Esophagus squamous epithelium (tissue), 5 donors: ENCODE results near the gene THOC6. TPM values are rescaled to one million over a fixed set of nuclear protein-coding genes. Genes with fewer than 3 reads are reported as not detected.

Source experiments
- DNase-seq: peaks from one replicate; lab custom pipeline; 2025; lab: John Stamatoyannopoulos, UW
- H3K27ac ChIP-seq, 4 donors: fragments of 200-600 bp; sonication (generic); one replicate each; pipeline ENCODE4 v1.5.1; 2016 to 2019; ENCODE audit warnings: mild to moderate bottlenecking in 1 of 4
- H3K27me3 ChIP-seq, 4 donors: fragments of 200-600 bp; sonication (generic); 1 replicate in 3 of 4; 2 replicates in 1 of 4; pipeline versions ENCODE4 v1.5.1 to v1.6.0; 2017 to 2021; ENCODE audit warnings: antibody characterized with exemption in 1 of 4
- H3K36me3 ChIP-seq, 3 donors: fragments of 200-600 bp; sonication (generic); one replicate each; pipeline ENCODE4 v1.5.1; 2016 to 2019
- H3K4me1 ChIP-seq, 3 donors: fragments of 200-600 bp; sonication (generic); one replicate each; pipeline ENCODE4 v1.5.1; 2017 to 2019
- H3K4me3 ChIP-seq, 4 donors: fragments of 200-600 bp; sonication (generic); 1 replicate in 3 of 4; 2 replicates in 1 of 4; pipeline ENCODE4 v1.5.1; 2016 to 2019; ENCODE audit warnings: mild to moderate bottlenecking in 2 of 4, moderate library complexity in 1 of 4
- H3K9me3 ChIP-seq, 3 donors: fragments of 200-600 bp; sonication (generic); one replicate each; pipeline ENCODE4 v1.5.1; 2016 to 2019
- CTCF ChIP-seq, 6 experiments: fragments of 450-650 bp in 4 of 6; fragments of 200-600 bp in 2 of 6; sonication (generic) in 2 of 6; IDR thresholded peaks; one replicate each; pipeline ENCODE4 v1.5.1; 2016 to 2019; ENCODE audit warnings: antibody characterized with exemption in 6 of 6, mild to moderate bottlenecking in 4 of 6, moderate library complexity in 4 of 6
- POLR2A ChIP-seq, 4 donors: fragments of 450-650 bp; IDR thresholded peaks; one replicate each; pipeline ENCODE4 v1.6.1; 2017; ENCODE audit warnings: antibody characterized with exemption in 4 of 4, mild to moderate bottlenecking in 4 of 4, moderate library complexity in 3 of 4
- WGBS, 2 donors: methylation state at CpG; one replicate each; pipeline ENCODE4 v1.1.5; 2018; 5-methylcytosine and 5-hydroxymethylcytosine counted together
- intact Hi-C: fragments of 100-400 bp; cut with DNase I; formaldehyde crosslinking; loops from one replicate; pipeline ENCODE4 v1.15.0; 2022
- total RNA-seq, 4 donors: library from RNA; depleted of rRNA; stranded (reverse); fragments of >200 nt; gene quantifications; one replicate each; pipeline ENCODE4 v1.1.0, GENCODE V29; 2016
- donor health status: DM: yes; HTN: yes; CAD: no.

Gene THOC6
- total RNA-seq, 4 donors from 2014 or later, result 17.4 to 27.9 (median 25.8) TPM

DNA sequence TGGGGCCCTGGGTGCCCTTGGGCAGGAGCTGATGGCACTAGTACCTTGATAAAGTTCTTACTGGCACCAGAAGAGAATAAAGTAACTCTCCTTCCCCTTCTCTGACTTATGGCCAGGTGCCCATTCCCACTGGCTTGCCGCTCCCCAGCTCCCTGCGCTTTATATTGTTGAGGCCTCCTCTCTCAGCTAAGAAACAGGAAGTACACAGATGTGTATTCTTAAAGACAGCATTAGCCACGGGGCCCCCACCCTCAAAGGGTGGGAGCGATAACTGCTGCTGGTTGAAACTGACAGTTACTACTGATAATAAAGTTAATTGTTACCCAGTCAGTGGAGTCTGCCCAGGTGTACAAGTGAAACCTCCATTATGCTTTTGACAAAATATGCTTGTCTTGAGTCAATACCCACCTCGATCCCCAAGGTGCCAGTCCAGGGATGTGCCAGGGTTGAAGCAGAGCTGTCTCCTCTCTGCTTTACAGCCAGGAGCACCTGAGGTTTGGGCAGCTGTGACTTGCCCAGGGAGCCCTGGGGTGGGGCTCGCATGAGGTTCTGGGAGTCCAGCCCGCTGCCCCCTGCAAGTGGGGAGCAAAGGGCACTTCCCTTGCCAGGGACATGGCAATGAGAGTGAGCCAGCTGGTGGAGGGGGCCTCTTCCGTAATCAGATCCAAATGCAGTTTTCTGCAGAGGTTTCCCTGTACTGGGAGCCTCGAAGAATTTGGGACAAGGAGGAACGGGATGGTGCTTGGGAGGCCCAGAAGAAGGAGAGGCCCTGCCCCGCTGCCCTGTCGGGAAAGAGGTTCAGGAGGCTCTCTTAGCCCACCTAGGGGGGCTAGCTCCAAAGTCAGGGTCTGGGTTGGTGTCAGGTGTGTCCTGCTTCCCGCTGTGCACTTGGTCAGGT, 16.5 kb upstream of the THOC6 start:
- Histone ChIP-seq H3K36me3 (no peaks in the 10 kb centered on the region), H3K27me3 (peaks cover 5 to 77% (median 9%) of the 10 kb centered on the region in 4 donors), H3K4me3 (no peak overlapping the region), H3K9me3 (no peaks in the 10 kb centered on the region), H3K4me1 (peaks cover 0 to 40% (median 13%) of the 10 kb centered on the region in 3 donors), H3K27ac (no peak overlapping the region)
- no peak for DNase-seq
- intact Hi-C loops, result no loop called here
- TF ChIP-seq POLR2A (IDR thresholded peaks at IDR 0.05) (no peak), CTCF (IDR thresholded peaks at IDR 0.05) (no peak)
- 57 to 74% methylated on average over 8 to 9 of the region's 13 CpGs for WGBS, 2 donors

DNA sequence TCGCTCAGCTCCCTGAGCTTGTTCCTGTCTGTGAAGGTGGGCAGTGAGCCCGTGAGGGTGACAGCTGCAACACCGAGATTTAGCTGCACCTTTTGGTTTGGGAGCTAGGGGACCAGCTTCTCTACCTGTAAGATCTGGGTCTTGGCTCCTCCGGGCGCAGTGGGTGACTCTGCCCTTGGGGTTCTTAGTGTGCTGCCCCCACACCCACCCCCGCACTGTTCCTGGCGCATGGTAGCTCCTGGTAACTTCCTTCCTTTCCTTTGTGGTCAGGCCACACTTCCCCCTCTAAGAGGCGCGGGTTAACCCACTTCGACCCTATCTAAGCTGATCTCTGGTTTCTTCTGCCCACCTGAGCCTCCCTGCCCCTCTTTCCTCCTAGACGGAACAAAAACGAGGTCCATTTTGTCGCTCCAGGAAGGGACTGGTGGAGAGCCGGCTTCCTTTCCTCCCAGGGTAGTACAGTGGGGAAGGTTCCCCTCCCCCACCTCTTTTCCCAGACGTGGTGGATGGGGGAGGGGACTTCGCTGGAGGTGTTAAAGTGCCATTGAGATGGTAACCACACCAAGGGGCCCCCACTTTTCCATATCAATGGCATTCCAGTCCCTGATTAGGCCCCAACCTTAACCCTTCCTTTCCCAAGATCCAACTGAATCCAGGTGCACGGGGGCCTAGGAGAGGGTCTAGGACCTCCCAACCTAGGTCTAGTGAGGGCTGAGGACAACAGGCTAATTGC, 15.7 kb upstream of the THOC6 start:
- H3K9me3 ChIP-seq, result no peaks in the 10 kb centered on the region
- 32 to 46% methylated on average over 8 to 10 of the region's 17 CpGs for WGBS, 2 donors
- no peak overlapping the region for H3K27ac ChIP-seq
- intact Hi-C loops, result no loop called here
- H3K27me3 ChIP-seq, result peaks cover 8 to 85% (median 15%) of the 10 kb centered on the region in 4 donors
- H3K4me1 ChIP-seq, result peaks cover 0 to 48% (median 13%) of the 10 kb centered on the region in 3 donors
- no peak overlapping the region for H3K4me3 ChIP-seq
- DNase-seq, result no peak
- H3K36me3 ChIP-seq, result no peaks in the 10 kb centered on the region
- TF ChIP-seq CTCF (IDR thresholded peaks at IDR 0.05) (no peak), POLR2A (IDR thresholded peaks at IDR 0.05) (no peak)

DNA sequence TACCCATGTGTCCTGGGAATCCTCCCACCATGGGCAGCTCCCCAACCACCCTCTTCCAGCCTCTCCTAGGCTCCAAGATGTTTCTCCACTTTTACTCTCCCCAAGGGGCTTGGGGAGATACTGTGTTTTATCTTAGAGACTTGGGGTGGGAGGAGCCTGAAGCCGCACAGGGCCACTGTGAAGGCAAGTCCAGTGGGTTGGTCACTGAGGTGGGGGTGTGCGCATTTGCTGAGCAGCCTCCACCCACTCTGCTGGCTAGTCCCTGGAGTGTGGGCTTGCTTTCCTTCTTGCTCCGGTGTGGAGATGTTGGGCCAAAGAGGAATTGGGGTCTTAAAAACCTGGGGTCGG, 15.2 kb upstream of the THOC6 start:
- WGBS, 2 donors, result 80 to 93% methylated on average over 1 to 4 of the region's 4 CpGs
- no peak for TF ChIP-seq POLR2A (IDR thresholded peaks at IDR 0.05)

GRCh38 chr16:3009568-3010390, 14.1 kb upstream of the THOC6 start:
- 48 to 50% methylated on average over 8 to 14 of the region's 21 CpGs for WGBS, 2 donors

More for the DNA sequence above, 15.2 kb upstream of the THOC6 start:
- H3K27ac ChIP-seq, result no peak overlapping the region
- intact Hi-C loops, result no loop called here
- H3K4me1 ChIP-seq, result peaks cover 0 to 47% (median 13%) of the 10 kb centered on the region in 3 donors
- DNase-seq, result no peak
- H3K27me3 ChIP-seq, result peaks cover 8 to 90% (median 18%) of the 10 kb centered on the region in 4 donors
- no peaks in the 10 kb centered on the region for H3K9me3 ChIP-seq
- H3K36me3 ChIP-seq, result no peaks in the 10 kb centered on the region
- H3K4me3 ChIP-seq, result no peak overlapping the region

More at GRCh38 chr16:3009568-3010390, 14.1 kb upstream of the THOC6 start:
- peaks cover 8 to 100% (median 19%) of the 10 kb centered on the region in 4 donors for H3K27me3 ChIP-seq
- peaks cover 0 to 42% (median 12%) of the 10 kb centered on the region in 3 donors for H3K4me1 ChIP-seq
- no peak for DNase-seq
- no peaks in the 10 kb centered on the region for H3K9me3 ChIP-seq
- TF ChIP-seq CTCF (IDR thresholded peaks at IDR 0.05) (no peak), POLR2A (IDR thresholded peaks at IDR 0.05) (no peak)
- intact Hi-C loops, result no loop called here
- H3K36me3 ChIP-seq, result no peaks in the 10 kb centered on the region
- no peak overlapping the region for H3K27ac ChIP-seq
- no peak overlapping the region for H3K4me3 ChIP-seq
